GM12878 (cell line): Measurements from ENCODE around the gene TMEM52B. TPM values are rescaled to one million over a fixed set of nuclear protein-coding genes. Genes with fewer than 3 reads are reported as not detected.

Source experiments
- ATAC-seq: fragments of 200-7000 bp; cut with Tn5 transposase; 3 replicates; pipeline ENCODE4 v1.9.1; 2020; ENCODE audit warnings: mild to moderate bottlenecking, moderate library complexity
- BruUV-seq: library from RNA; stranded (reverse); fragments of 400-500 nt; replicated peaks from 2 replicates; lab custom pipeline; 2021; lab: Mats Ljungman, UMichigan
- CTCF ChIA-PET: fragments of 300-600 bp; sonication (Branson Sonifier 250); formaldehyde crosslinking; extraction: SDS; loops from one replicate; lab custom pipeline; 2021; ENCODE audit warnings: inconsistent platforms; lab: Yijun Ruan, JAX
- POLR2A ChIA-PET: fragments of 350-600 bp; formaldehyde crosslinking; extraction: SDS; loops from one replicate; lab custom pipeline; 2021; ENCODE audit warnings: inconsistent platforms; lab: Charles Lee
- RAD21 ChIA-PET: fragments of 300-600 bp; sonication (Branson Sonifier 250); formaldehyde crosslinking; loops from one replicate; lab custom pipeline; 2023; ENCODE audit warnings: antibody characterized with exemption; ENCODE audit not compliant: unreplicated experiment; lab: Charles Lee
- SMC1A ChIA-PET: fragments of 300-600 bp; sonication (Branson Sonifier 250); formaldehyde crosslinking; loops from one replicate; lab custom pipeline; 2023; ENCODE audit not compliant: unreplicated experiment, uncharacterized antibody; lab: Charles Lee
- DNase-seq: peaks from one replicate; pipeline ENCODE4 v3.0.0-alpha.2; 2011; ENCODE audit warnings: low read depth, low spot score
- FAIRE-seq: peaks from 3 replicates; lab custom pipeline; 2011; peaks lifted over from hg19 to GRCh38; lab: Jason Lieb, UNC
- H2AFZ ChIP-seq: 2 replicates; pipeline ENCODE4 v1.6.0; 2011; ENCODE audit warnings: low read depth, low read length, control low read depth; ENCODE audit not compliant: control insufficient read depth
- H3K27ac ChIP-seq: 2 replicates; pipeline ENCODE4 v1.5.1; 2011; ENCODE audit warnings: control low read depth; ENCODE audit not compliant: control insufficient read depth, insufficient read depth
- H3K27me3 ChIP-seq, 2 experiments: replicated peaks in 1 of 2; 2 replicates each; pipeline versions ENCODE4 v1.6.0 to v1.6.1; 2011; ENCODE audit warnings: low read length in 1 of 2; ENCODE audit not compliant: control insufficient read depth in 2 of 2, insufficient read depth in 2 of 2
- H3K36me3 ChIP-seq, 2 experiments: 2 replicates each; pipeline ENCODE4 v1.5.1; 2011; ENCODE audit warnings: low read length in 1 of 2; ENCODE audit not compliant: control insufficient read depth in 2 of 2, insufficient read depth in 2 of 2
- H3K4me1 ChIP-seq: 2 replicates; pipeline ENCODE4 v1.6.1; 2011; ENCODE audit warnings: mild to moderate bottlenecking, low read length, moderate library complexity, mixed read lengths; ENCODE audit not compliant: control insufficient read depth, insufficient read depth
- H3K4me2 ChIP-seq: 2 replicates; pipeline ENCODE4 v1.6.0; 2011; ENCODE audit warnings: control low read depth; ENCODE audit not compliant: control insufficient read depth, insufficient read depth
- H3K4me3 ChIP-seq: fragments of 200-600 bp; sonication (generic); 2 replicates; pipeline ENCODE4 v1.5.1; 2016
- H3K79me2 ChIP-seq: 2 replicates; pipeline ENCODE4 v1.6.0; 2011; ENCODE audit warnings: low read length; ENCODE audit not compliant: control insufficient read depth, insufficient read depth
- H3K9ac ChIP-seq: 2 replicates; pipeline ENCODE4 v1.8.0; 2011; ENCODE audit warnings: low read length, control low read depth, mixed read lengths; ENCODE audit not compliant: control insufficient read depth, insufficient read depth
- H3K9me3 ChIP-seq: replicated peaks from 3 replicates; pipeline ENCODE4 v1.5.1; 2011; ENCODE audit warnings: mild to moderate bottlenecking, low read length; ENCODE audit not compliant: control insufficient read depth, insufficient read depth
- H4K20me1 ChIP-seq: 2 replicates; pipeline ENCODE4 v1.6.0; 2011; ENCODE audit not compliant: control insufficient read depth, insufficient read depth
- BMI1 ChIP-seq: fragments of 450-650 bp; IDR thresholded peaks from 2 replicates; pipeline ENCODE4 v1.6.1; 2016; ENCODE audit warnings: mild to moderate bottlenecking, moderate library complexity, borderline replicate concordance
- HDAC6 ChIP-seq: fragments of 200-600 bp; sonication (generic); IDR thresholded peaks from one replicate; pipeline ENCODE4 v1.8.0; 2017; ENCODE audit warnings: antibody characterized with exemption; ENCODE audit not compliant: unreplicated experiment
- IKZF1 ChIP-seq: fragments of 450-650 bp; conservative IDR thresholded peaks from 2 replicates; pipeline ENCODE4 v1.6.1; 2017; ENCODE audit warnings: antibody characterized with exemption, mild to moderate bottlenecking
- IKZF2 ChIP-seq, 2 experiments: fragments of 450-650 bp; IDR thresholded peaks; 2 replicates each; pipeline ENCODE4 v1.6.1; 2017; ENCODE audit warnings: mild to moderate bottlenecking in 2 of 2, moderate library complexity in 2 of 2
- NRF1 ChIP-seq: conservative IDR thresholded peaks from 2 replicates; pipeline ENCODE4 v1.6.1; 2011; ENCODE audit warnings: mild to moderate bottlenecking, low read depth, low read length, improper control_type of control experiment
- RAD51 ChIP-seq: fragments of 450-650 bp; IDR thresholded peaks from 2 replicates; pipeline ENCODE4 v1.6.1; 2016; ENCODE audit warnings: moderate library complexity, mild to moderate bottlenecking, inconsistent platforms
- RBBP5 ChIP-seq: fragments of 200-600 bp; sonication (generic); conservative IDR thresholded peaks from 2 replicates; pipeline ENCODE4 v1.6.1; 2016
- SIX5 ChIP-seq: IDR thresholded peaks from 2 replicates; pipeline ENCODE4 v1.6.1; 2011; ENCODE audit warnings: mild to moderate bottlenecking, low read depth, low read length, moderate library complexity; ENCODE audit not compliant: severe bottlenecking
- TBL1XR1 ChIP-seq: IDR thresholded peaks from 2 replicates; pipeline ENCODE4 v1.6.1; 2012; ENCODE audit warnings: low read depth, low read length, improper control_type of control experiment
- TCF12 ChIP-seq: IDR thresholded peaks from 2 replicates; pipeline ENCODE4 v1.6.1; 2011; ENCODE audit warnings: low read depth, mild to moderate bottlenecking, low read length
- WRNIP1 ChIP-seq: IDR thresholded peaks from 2 replicates; pipeline ENCODE4 v1.6.1; 2011; ENCODE audit warnings: low read depth, low read length, improper control_type of control experiment, borderline replicate concordance
- WGBS: methylation state at CpG from one replicate; pipeline ENCODE4 v1.1.6; 2016; ENCODE audit warnings: low lambda C conversion rate; ENCODE audit not compliant: insufficient replicate concordance, insufficient coverage; ENCODE audit errors: missing lambda C conversion rate; 5-methylcytosine and 5-hydroxymethylcytosine counted together
- in situ Hi-C: fragments of 300-500 bp; cut with MboI; formaldehyde crosslinking; loops from 9 replicates; pipeline ENCODE4 v1.14.3; 2018; ENCODE audit warnings: mixed read lengths
- intact Hi-C: fragments of 100-400 bp; cut with micrococcal nuclease; formaldehyde crosslinking; loops from one replicate; pipeline ENCODE4 v1.14.2; 2022; ENCODE audit not compliant: unreplicated experiment
- polyA plus RNA-seq, 11 experiments: library from polyadenylated mRNA; depleted of rRNA in 4 of 11; unstranded in 6 of 11; stranded (reverse) in 5 of 11; fragments of >200 nt; fragmentation: Nextera tagmentation in 4 of 11; fragmentation: Illumina TruSeq in 1 of 11; extraction: Ambion mirVana in 4 of 11; extraction: Trizol in 1 of 11; gene quantifications; 1 replicate in 1 of 11; 2 replicates in 10 of 11; pipeline versions ENCODE4 v1.2.1 to v1.2.3, GENCODE V29; 2011 to 2016; ENCODE audit warnings: inconsistent platforms in 2 of 11, missing spikeins in 2 of 11, low read depth in 1 of 11
- total RNA-seq, 4 experiments: library from RNA; depleted of rRNA in 3 of 4; stranded (reverse); fragments of >200 nt in 3 of 4; fragmentation: Illumina TruSeq in 1 of 4; extraction: Trizol in 1 of 4; gene quantifications; 2 replicates each; pipeline versions ENCODE4 v1.2.1 to v1.2.3, GENCODE V29; 2013 to 2021
- TF ChIP-seq, protein P1 (sequence below): IDR thresholded peaks from 2 replicates; pipeline ENCODE4 v1.6.1; 2011; ENCODE audit warnings: low read depth, mild to moderate bottlenecking, low read length, moderate library complexity, borderline replicate concordance; ENCODE audit errors: extremely low read depth

TMEM52B gene
- total and polyA plus RNA-seq, 10 of the 15 experiments (the other 5 are each of a cell fraction or from before 2014, with no cell fraction given): not detected

DNA sequence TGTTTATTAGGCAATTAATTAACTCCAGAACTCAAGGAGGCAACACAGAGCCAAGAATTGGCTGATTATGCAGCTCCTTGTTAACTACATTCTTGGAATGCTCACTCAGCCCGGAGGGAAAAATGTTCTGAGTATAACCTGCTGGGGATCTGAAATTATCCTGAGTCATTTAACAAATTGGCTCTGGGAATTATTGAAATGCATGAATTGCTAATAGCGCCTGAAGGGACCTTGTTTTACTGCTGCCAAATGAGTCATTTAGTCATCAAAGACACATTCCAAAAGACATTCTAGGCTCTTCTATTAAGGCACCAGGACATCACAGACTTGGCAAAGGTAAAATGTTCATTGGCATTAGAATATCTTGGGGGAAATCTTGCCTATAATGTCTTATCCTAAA lies 13.0 kb downstream of the TMEM52B start:
- FAIRE-seq (no peak), ATAC-seq (no peak)
- Histone ChIP-seq H3K4me1 (peaks cover 9% of the 10 kb centered on the region), H3K9me3 (no peaks in the 10 kb centered on the region), H3K27ac (no peak overlapping the region), H2AFZ (no peak overlapping the region), H4K20me1 (no peaks in the 10 kb centered on the region), H3K9ac (no peak overlapping the region)
- no TSS peak for BruUV-seq
- 0% methylated on average over 2 of the region's 2 CpGs for WGBS
- TF ChIP-seq BMI1: no peak
- TF ChIP-seq IKZF2 (IDR thresholded peaks at IDR 0.05): no peak
- no peak for TF ChIP-seq HDAC6
- TF ChIP-seq WRNIP1: no peak
- no peak for TF ChIP-seq SIX5
- no peak for TF ChIP-seq TBL1XR1
- TF ChIP-seq TCF12: no peak
- TF ChIP-seq, protein P1, sequence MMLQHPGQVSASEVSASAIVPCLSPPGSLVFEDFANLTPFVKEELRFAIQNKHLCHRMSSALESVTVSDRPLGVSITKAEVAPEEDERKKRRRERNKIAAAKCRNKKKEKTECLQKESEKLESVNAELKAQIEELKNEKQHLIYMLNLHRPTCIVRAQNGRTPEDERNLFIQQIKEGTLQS: no peak
- no peak for TF ChIP-seq NRF1
- no peak for TF ChIP-seq RBBP5
- TF ChIP-seq IKZF1: no peak
- no peak for TF ChIP-seq RAD51
- TF ChIP-seq, all 136 proteins: peak for 0
- H3K4me2 ChIP-seq: no peak overlapping the region
- intact Hi-C loops (loop anchor here (2.0 kb wide), 1 partner anchor 39 kb away; no protein-coding TSS in a partner anchor), in situ Hi-C loops (no loop called here)
- no peak for DNase-seq
- H3K36me3 ChIP-seq: no peaks in the 10 kb centered on the region
- ChIA-PET RAD21 (no interaction called here), SMC1A (interaction anchor here (2.5 kb wide), 1 partner anchor 39 kb away, joined by 10 read pairs; no protein-coding TSS in a partner anchor), CTCF (interaction anchor here (0.6 to 5.0 kb wide), 4 partner anchors 37 to 182 kb away, joined by 3 to 34 read pairs (median 4); partner anchors contain the start of gene CLEC12B), POLR2A (no interaction called here)
- no peaks in the 10 kb centered on the region; a peak in 2 of 4 replicates for H3K27me3 ChIP-seq
- H3K4me3 ChIP-seq: no peak overlapping the region
- no peaks in the 10 kb centered on the region for H3K79me2 ChIP-seq
